HG03066 (cell line): ENCODE measurements around the gene ARMH1.

Experiments
- ATAC-seq: cut with Tn5 transposase; IDR thresholded peaks from one replicate; pipeline ENCODE4 v1.9.1; 2021; ENCODE audit warnings: low read depth; ENCODE audit not compliant: unreplicated experiment

The ARMH1 gene

GRCh38 chr1:44643721-44644334, 30.7 kb upstream of the ARMH1 start:
- no peak for ATAC-seq

DNA sequence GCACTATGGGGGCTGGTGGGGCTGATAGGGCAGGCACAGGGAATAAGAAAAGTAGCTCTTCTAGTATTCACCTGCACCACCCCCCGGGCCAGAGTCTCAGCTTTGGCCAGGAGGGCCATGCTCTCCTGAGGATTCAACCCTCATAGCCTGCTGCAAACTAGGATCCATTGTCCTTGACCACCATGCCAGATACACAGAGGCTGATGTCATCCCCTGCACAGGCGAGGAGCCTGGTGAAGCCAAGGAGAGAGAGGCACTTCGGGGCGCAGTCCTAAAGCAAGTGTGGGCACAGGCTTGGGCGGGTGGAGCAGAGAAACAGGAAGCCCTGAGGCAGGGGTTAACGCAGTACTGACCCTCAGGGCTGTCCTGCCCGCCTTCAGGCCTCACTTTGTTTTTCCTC, 29.7 kb upstream of the ARMH1 start:
- ATAC-seq = no peak

DNA sequence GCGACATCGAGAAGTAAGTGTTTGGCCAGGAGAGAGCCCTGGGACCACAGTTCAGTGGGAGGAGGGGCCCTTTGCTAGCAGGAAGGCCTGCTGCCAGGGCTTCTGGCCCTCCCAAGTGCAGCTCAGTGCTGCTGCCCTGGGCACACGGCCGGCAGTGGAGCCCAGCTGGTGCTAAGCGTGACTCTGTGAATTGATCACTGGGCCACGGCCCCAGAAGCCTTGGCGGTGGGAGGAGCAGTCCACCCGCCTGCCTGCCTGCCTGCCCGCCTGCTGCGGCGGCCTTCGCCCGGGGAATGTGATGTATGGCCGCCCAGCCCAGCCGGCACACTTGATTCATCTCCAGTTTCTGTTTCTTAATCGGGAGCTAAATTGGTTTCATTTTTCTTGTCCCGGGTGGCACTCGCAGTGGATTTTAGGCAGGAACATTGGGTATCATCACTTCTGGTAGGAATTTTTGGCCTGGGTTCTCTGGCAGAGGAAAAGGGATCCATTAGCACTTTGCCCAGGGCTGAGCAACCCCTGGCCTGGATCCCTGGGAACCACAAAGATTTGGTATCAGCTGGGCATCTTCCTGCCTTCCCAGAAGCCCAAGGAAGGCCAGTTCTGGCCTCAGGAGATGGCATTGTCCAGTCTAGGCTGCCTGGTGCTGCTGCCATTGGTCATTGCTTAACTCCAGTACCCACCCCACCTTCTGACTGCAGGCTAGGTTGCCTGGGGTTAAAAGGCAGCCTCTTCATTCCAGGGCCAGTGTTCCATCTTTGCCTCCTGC, 28.9 kb upstream of the ARMH1 start:
- ATAC-seq = no peak

- ATAC-seq = no peak
Observed at GRCh38 chr1:44646261-44647110, 28.0 kb upstream of the ARMH1 start.

- no peak for ATAC-seq
Observed at GRCh38 chr1:44647896-44648295, 26.6 kb upstream of the ARMH1 start.

DNA sequence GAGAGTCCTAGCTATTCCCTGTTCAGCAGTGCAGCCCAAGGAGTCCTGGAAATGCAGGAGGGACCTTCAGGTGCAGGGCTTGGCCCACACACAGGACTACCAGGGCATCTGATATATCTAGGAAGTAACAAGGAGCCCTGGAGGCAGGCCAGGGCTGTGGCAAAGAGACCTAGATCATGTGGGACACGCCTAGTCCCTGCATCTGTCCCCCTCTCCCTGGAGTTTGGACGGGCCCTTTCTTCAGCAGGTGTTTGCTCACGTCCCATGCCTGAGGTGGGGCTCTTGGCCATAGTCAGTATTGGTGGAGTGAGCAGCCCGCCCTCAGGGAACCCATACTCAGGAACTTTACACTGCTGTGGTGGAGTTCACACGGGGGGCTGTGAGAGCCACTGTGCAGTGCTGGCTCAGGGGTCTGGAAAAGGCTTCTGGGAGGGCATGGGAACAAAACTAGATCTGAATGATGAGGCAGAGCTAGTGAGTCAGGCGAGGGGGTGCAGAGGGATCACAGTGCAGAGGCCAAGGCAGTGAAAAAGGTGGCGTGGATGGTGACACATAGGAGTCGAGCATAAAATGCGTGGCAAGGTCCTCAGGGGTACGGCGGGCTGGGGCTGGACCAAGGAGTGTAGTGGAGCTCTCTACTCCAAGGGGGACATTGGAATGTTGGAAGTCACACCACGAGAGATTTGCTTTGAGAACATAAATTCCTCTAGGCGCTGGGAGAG, 25.8 kb upstream of the ARMH1 start:
- no peak for ATAC-seq

- ATAC-seq = no peak
Observed at GRCh38 chr1:44649788-44650158, 24.7 kb upstream of the ARMH1 start.

DNA sequence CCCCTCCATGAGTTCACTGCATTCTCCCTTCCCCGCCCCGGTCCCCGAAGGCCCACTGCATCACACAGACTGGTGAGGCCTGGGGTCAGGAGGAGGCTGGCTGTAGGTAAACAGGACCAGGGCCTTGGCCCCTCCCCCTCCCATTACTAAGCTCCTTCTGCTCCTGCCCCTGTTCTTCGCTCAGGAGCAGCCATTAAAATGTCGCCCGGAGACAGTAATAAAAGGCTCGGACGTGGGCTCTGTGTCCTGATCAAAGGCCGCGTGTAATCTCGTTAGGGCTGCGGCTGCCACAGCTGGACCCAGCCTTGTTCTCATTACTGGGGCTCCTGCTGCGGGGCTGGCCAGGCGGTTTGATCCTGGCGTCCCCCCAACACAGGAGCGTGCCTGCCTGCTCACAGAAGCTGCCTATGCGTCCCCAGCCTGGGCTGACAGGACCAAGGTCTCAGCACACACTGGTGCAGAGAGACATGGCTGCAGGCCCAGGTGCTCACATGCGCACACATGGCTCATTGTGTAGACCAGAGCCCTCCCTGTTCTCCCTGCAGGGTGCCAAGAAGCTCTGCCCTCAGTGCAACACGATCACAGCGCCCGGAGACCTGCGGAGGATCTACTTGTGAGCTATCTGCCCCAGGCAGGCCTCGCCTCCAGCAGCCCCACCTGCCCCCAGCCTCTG, 24.2 kb upstream of the ARMH1 start:
- no peak for ATAC-seq

DNA sequence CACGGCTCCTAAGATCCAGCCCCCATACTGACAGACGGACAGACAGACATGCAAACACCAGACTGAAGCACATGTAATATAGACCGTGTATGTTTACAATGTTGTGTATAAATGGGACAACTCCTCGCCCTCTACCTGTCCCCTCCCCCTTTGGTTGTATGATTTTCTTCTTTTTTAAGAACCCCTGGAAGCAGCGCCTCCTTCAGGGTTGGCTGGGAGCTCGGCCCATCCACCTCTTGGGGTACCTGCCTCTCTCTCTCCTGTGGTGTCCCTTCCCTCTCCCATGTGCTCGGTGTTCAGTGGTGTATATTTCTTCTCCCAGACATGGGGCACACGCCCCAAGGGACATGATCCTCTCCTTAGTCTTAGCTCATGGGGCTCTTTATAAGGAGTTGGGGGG, 23.4 kb upstream of the ARMH1 start:
- no peak for ATAC-seq

DNA sequence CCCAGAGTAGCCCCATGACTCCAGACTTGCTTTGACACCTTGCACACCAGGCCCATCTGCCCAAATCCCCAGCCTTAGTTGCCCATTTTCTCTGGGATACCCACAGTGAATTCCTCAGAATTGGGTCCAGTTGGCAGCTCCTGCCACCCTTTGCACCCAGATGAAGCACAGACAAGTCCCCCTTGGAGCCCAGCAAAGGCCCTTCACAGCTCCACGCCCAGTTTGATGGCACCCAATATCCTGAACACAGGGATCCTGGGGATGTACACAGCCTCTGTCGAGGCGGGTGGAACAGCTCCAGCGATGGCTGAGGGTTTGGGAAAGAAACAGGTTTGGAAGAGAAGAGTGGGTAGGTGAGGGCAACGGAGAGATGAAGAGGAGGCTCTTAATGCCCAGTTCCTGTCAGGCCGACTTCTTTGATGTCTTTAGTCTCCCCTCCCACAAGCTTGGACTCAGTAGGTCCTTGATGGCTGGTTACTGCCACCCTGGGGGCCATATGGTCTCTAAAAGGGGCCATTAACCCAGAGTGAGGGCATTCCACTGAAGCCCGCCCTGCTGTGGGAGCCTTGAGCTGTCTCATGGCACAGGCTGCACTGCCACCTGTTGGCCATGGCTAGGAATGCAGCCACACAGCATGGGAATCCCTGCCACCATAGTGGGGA, 21.9 kb upstream of the ARMH1 start:
- peak; percentile 90 for ATAC-seq

DNA sequence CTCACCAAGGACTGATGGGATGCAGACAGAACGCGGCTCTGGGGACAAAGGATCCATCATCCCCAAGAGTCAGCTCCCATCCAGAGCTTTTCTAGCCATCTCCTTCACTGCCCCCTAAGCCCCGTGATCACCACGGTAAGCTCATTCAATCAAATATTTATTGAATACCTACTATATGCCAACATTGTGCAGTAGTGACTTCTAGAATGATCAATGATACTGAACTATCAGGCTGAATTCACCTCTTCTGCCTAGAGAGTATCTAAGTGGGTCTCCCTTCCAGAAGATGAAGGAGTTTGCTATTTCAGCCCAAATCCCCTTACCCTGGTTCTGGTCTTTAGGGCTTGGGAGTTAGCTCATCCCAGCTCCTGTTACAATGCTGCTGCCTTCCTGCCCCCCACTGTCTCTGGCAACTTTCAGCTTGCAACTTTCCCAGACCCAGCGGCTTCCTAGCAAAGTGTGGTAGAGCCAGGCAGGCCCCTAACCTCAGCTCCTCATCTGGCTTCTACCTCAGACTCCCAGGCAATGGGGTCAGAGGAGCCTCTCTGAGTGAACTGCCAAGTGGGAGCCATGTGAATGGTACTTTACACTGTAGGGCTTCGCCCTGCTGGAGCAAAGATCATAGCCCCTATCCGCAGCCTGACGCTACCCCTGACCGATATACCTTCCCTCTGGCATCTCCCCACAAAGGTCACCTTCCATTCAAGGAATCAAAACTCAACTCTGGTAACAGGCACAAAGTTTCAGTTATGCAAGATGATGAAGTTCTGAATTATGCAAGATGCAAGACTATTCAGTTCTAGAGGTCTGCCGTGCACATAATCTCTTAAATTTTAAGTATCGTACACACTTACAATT, 21.2 kb upstream of the ARMH1 start:
- ATAC-seq = no peak

GRCh38 chr1:44654621-44655187, 19.8 kb upstream of the ARMH1 start:
- ATAC-seq = no peak

GRCh38 chr1:44655609-44656008, 18.9 kb upstream of the ARMH1 start:
- no peak for ATAC-seq

DNA sequence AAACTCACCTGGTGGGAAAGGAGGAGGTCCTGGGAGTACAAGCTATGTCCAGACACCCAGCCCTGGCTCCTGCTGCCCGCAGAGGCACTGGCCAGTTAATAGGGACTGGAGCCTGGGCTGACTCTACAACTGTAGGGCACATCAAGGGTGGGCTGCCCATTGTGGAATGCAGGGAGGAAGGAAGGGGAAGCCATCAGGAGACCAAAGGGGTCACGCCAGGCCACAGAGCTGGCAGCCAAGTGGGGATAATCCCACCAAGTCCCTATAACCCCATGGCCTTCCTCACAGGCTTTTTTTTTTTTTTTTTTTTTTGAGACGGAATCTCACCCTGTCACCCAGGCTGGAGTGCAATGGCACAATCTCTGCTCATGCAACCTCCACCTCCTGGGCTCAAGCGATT, 14.9 kb upstream of the ARMH1 start:
- no peak for ATAC-seq

GRCh38 chr1:44660176-44660575, 14.3 kb upstream of the ARMH1 start:
- ATAC-seq = no peak

DNA sequence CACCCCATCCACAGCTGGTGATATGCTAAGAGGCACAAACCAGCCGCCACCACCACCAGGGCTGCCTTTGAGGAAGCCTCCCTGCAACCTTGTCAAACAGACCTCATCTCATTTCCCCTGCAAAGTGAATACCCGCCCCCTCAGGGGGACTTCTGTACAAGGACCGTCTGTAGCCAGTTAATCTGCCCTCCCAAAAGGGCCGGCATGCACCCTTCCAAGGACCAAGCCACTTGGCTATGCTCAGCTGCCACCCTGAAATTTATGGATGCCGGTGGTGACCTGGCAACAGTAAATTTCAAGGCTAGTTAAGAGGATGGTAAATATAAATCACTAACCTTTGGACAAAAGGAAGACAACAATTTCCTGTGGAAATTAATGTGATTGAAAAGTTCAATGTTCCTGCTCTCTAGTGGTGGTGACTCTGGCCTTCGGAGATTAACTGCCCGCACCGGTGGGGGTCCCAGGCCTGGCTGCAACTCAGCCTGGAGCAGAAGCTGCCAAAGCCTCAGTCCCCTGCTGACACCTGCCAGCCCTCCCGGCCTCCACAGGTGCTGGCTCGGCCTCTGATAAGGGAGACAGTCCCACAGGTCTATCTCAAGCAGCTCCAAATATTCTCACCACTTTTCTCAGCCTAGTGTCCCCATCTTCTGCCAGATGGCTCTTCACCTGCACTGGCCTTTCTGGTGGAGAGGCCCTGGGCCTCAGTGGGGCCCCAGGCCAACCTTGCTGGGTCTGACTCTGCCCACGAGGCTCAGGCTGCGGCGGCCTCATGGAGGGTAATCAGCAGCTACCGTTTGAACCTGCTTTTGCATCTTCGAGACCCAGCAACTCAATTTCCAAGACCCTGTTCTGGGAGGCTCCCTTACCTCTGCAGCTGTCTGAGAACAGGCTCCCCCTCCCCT, 12.5 kb upstream of the ARMH1 start:
- ATAC-seq = no peak

GRCh38 chr1:44662683-44663030, 11.9 kb upstream of the ARMH1 start:
- ATAC-seq = no peak

GRCh38 chr1:44663417-44663816, 11.1 kb upstream of the ARMH1 start:
- no peak for ATAC-seq
